ENCODE data around the gene FGL2.
"Not testable (repeated sequence)": the region's sequence is repeated elsewhere in the genome, so short reads cannot be mapped to it uniquely, and the experiment has no call there.

Gene FGL2, protein sequence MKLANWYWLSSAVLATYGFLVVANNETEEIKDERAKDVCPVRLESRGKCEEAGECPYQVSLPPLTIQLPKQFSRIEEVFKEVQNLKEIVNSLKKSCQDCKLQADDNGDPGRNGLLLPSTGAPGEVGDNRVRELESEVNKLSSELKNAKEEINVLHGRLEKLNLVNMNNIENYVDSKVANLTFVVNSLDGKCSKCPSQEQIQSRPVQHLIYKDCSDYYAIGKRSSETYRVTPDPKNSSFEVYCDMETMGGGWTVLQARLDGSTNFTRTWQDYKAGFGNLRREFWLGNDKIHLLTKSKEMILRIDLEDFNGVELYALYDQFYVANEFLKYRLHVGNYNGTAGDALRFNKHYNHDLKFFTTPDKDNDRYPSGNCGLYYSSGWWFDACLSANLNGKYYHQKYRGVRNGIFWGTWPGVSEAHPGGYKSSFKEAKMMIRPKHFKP

DNA sequence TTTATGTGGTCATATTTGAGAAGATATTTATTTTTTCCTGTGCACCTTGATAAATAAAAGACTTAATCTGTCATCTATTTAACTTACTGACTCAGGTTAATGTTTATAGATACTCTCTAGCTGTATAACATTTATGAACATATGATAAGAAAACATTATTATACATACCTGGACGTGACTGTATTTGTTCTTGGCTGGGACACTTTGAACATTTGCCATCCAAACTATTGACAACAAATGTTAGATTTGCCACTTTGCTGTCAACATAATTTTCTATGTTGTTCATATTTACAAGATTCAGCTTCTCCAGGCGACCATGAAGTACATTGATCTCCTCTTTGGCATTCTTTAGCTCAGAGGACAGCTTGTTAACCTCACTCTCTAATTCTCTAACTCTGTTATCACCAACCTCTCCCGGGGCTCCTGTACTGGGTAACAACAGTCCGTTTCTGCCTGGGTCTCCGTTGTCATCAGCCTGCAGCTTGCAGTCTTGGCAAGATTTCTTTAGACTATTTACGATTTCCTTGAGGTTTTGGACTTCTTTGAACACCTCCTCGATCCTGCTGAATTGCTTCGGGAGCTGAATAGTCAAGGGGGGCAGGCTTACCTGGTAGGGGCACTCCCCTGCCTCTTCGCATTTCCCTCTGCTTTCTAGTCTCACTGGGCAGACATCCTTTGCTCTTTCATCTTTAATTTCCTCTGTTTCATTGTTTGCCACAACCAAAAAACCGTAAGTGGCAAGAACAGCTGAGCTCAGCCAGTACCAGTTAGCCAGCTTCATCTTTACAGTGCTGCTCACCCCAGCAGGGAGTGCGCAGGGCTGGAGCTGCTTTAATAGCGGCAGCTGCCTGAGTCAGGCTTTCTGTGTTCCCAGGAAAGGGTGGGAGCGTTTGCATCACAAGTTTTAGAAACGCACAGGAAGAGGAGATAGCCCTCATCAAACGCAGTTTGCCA, at the start of gene FGL2:
FGL2 (minus strand) TSS at position 807 of the 954 bp plus-strand sequence; CDS start at position 781, 26 bp downstream.
- in situ Hi-C loops (cut with MboI; ENCODE audit: low sequenced_read_pairs), result no loop called here

GRCh38 chr7:77248154-77248553, 48.5 kb upstream of the FGL2 start:
- in situ Hi-C loops (cut with MboI; ENCODE audit: low sequenced_read_pairs), result loop anchor here (5.0 to 10.0 kb wide), 2 partner anchors 84 to 123 kb away; partner anchors contain the start of gene CCDC146

- in situ Hi-C loops (cut with MboI; ENCODE audit: low sequenced_read_pairs), result loop anchor here (5.0 to 10.0 kb wide), 2 partner anchors 85 to 123 kb away; partner anchors contain the start of gene CCDC146
These were observed 47.7 kb upstream of the FGL2 start for GRCh38 chr7:77247206-77247850.

GRCh38 chr7:77246026-77246640, 46.5 kb upstream of the FGL2 start:
- in situ Hi-C loops (cut with MboI; ENCODE audit: low sequenced_read_pairs), result loop anchor here (5.0 to 10.0 kb wide), 2 partner anchors 86 to 121 kb away; partner anchors contain the start of gene CCDC146

GRCh38 chr7:77245015-77245755, 45.6 kb upstream of the FGL2 start:
- in situ Hi-C loops (cut with MboI; ENCODE audit: low sequenced_read_pairs), result loop anchor here (5.0 to 10.0 kb wide), 2 partner anchors 87 to 120 kb away; partner anchors contain the start of gene CCDC146

DNA sequence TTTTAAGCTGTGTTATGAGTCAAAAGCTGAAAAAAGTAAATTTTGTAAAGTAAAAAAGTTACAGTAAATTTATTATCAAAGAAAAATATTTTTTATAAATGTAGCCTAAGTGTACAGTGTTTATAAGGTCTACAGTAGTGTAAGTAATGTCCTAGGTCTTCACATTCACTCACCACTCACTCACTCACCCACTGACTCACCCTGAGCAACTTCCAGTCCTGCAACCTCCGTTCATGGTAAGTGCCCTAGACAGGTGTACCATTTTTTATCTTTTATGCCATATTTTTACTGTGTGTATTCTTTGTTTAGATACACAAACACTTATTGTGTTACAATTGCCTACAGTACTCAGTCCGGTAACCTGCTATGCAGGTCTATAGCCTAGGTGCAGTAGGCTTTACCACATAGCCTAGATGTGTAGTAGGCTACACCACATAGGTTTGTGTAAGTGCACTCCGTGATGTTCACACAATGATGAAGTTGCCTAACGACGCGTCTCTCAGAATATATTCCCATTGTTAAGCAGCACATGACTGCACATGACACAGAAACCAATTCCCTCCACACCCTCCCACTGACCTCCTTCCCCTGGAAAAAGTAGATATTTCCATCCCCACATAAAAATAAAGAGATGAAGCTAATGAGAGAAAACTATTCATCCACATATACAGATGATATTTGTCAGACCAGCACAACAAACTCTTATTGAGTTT, 44.8 kb upstream of the FGL2 start:
- in situ Hi-C loops (cut with MboI; ENCODE audit: low sequenced_read_pairs), result loop anchor here (10.0 kb wide), 1 partner anchor 120 kb away; the partner anchor contains the start of gene CCDC146

DNA sequence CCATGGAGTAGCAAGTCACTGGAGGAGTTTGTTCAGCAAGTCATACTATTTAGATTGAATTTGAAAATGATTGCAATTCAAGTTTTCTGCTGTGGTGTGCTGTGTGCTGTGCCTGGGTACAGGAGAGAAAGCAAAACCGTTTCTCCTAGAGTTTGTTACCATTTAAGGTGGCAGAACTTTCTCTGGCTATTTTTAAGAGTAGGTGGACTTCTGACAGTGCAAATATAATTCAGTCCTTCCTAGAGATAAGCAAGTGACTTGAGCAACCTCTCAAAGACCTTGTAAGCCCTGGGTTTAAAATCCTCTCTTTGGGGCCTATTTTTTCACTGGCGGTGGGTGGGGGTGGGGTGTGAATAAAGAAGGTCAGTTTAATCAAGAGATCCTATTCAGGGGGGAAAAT, 42.9 kb upstream of the FGL2 start:
- in situ Hi-C loops (cut with MboI; ENCODE audit: low sequenced_read_pairs), result loop anchor here (10.0 kb wide), 1 partner anchor 118 kb away; the partner anchor contains the start of gene CCDC146

- in situ Hi-C loops (cut with MboI; ENCODE audit: low sequenced_read_pairs), result loop anchor here (10.0 kb wide), 1 partner anchor 117 kb away; the partner anchor contains the start of gene CCDC146
These were observed 42.4 kb upstream of the FGL2 start for GRCh38 chr7:77242068-77242467.

- in situ Hi-C loops (cut with MboI; ENCODE audit: low sequenced_read_pairs), result no loop called here
These were observed 39.9 kb upstream of the FGL2 start for GRCh38 chr7:77239471-77239870.

DNA sequence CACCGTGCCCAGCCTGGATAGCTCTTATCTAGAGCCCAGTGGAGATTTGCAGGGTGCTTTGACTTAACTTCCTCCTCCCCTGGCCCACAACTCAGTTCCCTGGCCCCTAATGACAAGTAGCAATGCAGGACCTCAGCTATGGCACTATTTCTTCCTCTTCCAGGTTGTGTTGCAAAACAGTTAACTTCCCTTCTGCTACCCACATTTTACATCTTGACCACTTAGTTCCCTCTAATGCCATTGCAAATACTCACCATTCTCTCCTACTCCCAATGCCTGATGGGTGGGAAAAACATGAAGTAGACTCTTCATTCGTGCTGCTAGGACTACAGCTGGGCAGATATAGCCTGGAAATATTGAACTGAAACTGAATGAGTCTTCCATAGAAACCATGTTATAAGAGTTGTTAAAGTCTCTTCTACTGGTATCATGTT, 39.1 kb upstream of the FGL2 start:
- in situ Hi-C loops (cut with MboI; ENCODE audit: low sequenced_read_pairs), result no loop called here

DNA sequence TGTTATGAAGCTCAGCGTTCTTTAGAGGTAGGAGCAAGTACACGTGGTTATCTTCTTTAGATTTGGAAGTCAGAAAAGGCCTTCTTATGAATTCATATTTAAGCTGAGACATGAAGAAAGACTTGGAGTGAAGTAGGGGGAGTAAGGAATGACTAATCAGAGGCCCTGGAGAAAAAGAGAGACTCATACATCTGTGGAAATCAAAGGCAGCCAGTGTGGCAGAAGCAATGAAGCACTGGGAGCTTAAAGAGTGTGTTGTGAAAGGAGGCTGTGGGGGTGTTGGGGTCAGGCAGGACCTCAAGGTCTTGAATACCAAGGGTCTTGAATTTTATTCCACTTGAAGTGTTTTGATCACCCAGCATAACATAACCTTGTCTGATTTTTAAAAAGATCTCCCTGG, 35.7 kb upstream of the FGL2 start:
- in situ Hi-C loops (cut with MboI; ENCODE audit: low sequenced_read_pairs), result no loop called here

- in situ Hi-C loops (cut with MboI; ENCODE audit: low sequenced_read_pairs), result no loop called here
These were observed 32.8 kb upstream of the FGL2 start for GRCh38 chr7:77232467-77232866.

DNA sequence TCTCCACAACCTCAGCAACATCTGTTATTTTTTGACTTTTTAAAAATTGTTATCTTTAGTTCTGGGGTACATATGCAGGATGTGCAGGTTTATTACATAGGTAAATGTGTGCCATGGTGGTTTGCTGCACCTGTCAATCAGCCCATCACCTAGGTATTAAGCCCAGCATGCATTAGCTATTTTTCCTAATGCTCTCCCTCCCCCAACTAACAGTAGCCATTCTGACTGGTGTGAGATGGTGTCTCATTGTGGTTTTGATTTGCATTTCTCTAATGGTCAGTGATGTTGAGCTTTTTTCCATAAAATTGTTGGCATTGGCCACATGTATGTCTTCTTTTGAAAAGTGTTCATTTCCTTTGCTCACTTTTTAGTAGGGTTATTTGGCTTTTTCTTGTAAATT, 29.2 kb upstream of the FGL2 start:
- in situ Hi-C loops (cut with MboI; ENCODE audit: low sequenced_read_pairs), result not testable (repeated sequence)

GRCh38 chr7:77226357-77226839, 26.8 kb upstream of the FGL2 start:
- in situ Hi-C loops (cut with MboI; ENCODE audit: low sequenced_read_pairs), result no loop called here

GRCh38 chr7:77223261-77223660, 23.6 kb upstream of the FGL2 start:
- in situ Hi-C loops (cut with MboI; ENCODE audit: low sequenced_read_pairs), result no loop called here

DNA sequence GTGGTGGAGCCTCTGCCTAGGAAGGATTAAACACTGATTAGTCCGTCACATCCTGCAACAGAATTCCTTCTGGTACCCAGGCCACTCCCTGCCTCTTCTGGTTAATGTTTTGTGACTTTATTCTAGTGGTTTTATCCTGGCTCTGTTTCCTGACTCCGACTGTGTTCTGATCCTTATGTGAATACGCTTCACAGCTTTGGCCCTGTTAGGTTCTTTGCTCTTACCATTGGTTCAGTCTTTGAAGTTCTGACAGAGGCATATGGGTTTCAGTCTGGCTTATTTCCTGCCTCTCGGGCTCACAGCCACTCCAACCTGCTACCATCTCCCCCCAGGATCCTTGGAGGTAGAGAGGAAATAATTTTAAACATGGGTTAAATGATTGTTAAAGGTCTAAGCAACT, 23.2 kb upstream of the FGL2 start:
- in situ Hi-C loops (cut with MboI; ENCODE audit: low sequenced_read_pairs), result no loop called here

- in situ Hi-C loops (cut with MboI; ENCODE audit: low sequenced_read_pairs), result no loop called here
These were observed 22.4 kb upstream of the FGL2 start for GRCh38 chr7:77222065-77222464.

- in situ Hi-C loops (cut with MboI; ENCODE audit: low sequenced_read_pairs), result not testable (repeated sequence)
These were observed 20.2 kb upstream of the FGL2 start for GRCh38 chr7:77219701-77220331.

Measured in HL-60/S4 (cell line).